Left ventricle myocardium inferior (tissue), 1 donor: ENCODE measurements around the gene CDK5RAP3. TPM values are rescaled to one million over a fixed set of nuclear protein-coding genes. Genes with fewer than 3 reads are reported as not detected.

Experiments used
- DNase-seq: peaks from one replicate; pipeline ENCODE4 v3.0.0-alpha.2; 2020
- H3K27ac ChIP-seq: fragments of 200-600 bp; replicated peaks from 2 replicates; pipeline ENCODE4 v1.8.0; 2021
- H3K27me3 ChIP-seq: fragments of 200-600 bp; 2 replicates; pipeline ENCODE4 v1.8.0; 2021; ENCODE audit warnings: low read depth
- H3K36me3 ChIP-seq: fragments of 200-600 bp; 2 replicates; pipeline ENCODE4 v1.8.0; 2021
- H3K4me1 ChIP-seq: fragments of 200-600 bp; 2 replicates; pipeline ENCODE4 v1.8.0; 2021
- H3K4me3 ChIP-seq: fragments of 200-600 bp; 2 replicates; pipeline ENCODE4 v1.8.0; 2021; ENCODE audit warnings: mild to moderate bottlenecking, moderate library complexity
- H3K9me3 ChIP-seq: fragments of 200-600 bp; replicated peaks from 2 replicates; pipeline ENCODE4 v1.8.0; 2021
- intact Hi-C: fragments of 100-400 bp; cut with micrococcal nuclease; formaldehyde crosslinking; loops from one replicate; pipeline ENCODE4 v1.11.0; 2022
- total RNA-seq: library from RNA; stranded (reverse); fragmentation: NEBNext Ultra II Directional; extraction: Animal tissue kit (Norgen Biotek cat#: 25700); gene quantifications from one replicate; pipeline ENCODE4 v1.2.1, GENCODE V29; 2021
- TF ChIP-seq, protein P1 (sequence below): fragments of 200-600 bp; IDR thresholded peaks from 2 replicates; pipeline ENCODE4 v1.8.0; 2021; ENCODE audit warnings: antibody characterized with exemption, mild to moderate bottlenecking, borderline replicate concordance
- donor health status: DM: no; HTN: yes; CAD: no; lungs with severe emphysema.

Gene CDK5RAP3
- total RNA-seq, 1 donor from 2014 or later = 50.1 TPM

DNA sequence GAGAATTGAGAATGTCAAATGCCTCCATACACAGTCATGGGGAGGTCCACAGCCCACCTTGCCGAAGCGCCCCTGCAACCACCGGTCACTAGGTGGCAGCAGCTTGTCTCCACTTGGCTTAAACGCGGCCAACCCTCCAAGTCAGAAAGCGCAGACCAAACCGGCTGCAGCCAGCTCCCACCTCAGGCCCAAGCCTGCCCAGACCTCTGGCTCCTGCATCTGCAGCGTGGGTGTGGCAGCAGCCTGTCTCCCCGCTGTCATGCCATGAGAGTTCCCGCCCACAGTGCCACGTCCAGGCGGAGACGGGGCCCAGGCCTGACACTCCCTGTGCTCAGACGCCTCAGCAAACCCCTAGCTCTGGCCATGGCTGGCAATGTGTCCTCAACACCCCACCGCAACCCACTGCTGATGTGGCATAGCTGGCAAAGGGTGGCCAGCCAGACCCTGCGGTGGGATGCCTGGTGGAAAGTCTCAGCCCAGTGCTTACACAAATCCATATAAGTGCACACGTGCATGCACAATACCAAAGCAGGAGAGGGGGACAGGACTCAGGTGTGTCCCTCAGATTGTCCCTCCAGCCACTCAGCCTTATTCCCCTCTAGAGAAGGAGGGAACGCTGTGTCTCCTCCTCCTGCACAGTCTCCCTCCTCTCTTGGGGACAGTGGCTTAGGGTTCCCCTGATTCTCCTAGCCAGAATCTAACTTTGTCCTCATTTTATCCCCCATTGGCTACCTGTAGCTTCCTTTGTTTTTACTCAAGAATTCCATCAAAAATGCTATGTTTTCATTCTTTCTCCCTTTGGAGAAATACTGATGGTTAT is 55.8 kb downstream of the CDK5RAP3 start:
- H3K27me3 ChIP-seq = peaks cover 27% of the 10 kb centered on the region
- peak; percentile 83 for DNase-seq
- no peaks in the 10 kb centered on the region for H3K9me3 ChIP-seq
- H3K27ac ChIP-seq = peak overlapping the region; percentile 90
- H3K4me1 ChIP-seq = peaks cover 62% of the 10 kb centered on the region
- no peak overlapping the region for H3K4me3 ChIP-seq
- TF ChIP-seq, protein P1, sequence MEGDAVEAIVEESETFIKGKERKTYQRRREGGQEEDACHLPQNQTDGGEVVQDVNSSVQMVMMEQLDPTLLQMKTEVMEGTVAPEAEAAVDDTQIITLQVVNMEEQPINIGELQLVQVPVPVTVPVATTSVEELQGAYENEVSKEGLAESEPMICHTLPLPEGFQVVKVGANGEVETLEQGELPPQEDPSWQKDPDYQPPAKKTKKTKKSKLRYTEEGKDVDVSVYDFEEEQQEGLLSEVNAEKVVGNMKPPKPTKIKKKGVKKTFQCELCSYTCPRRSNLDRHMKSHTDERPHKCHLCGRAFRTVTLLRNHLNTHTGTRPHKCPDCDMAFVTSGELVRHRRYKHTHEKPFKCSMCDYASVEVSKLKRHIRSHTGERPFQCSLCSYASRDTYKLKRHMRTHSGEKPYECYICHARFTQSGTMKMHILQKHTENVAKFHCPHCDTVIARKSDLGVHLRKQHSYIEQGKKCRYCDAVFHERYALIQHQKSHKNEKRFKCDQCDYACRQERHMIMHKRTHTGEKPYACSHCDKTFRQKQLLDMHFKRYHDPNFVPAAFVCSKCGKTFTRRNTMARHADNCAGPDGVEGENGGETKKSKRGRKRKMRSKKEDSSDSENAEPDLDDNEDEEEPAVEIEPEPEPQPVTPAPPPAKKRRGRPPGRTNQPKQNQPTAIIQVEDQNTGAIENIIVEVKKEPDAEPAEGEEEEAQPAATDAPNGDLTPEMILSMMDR = peak; percentile 93
- intact Hi-C loops = loop anchor here (2.0 kb wide), 2 partner anchors 48 to 104 kb away; no protein-coding TSS in a partner anchor
- H3K36me3 ChIP-seq = no peaks in the 10 kb centered on the region

DNA sequence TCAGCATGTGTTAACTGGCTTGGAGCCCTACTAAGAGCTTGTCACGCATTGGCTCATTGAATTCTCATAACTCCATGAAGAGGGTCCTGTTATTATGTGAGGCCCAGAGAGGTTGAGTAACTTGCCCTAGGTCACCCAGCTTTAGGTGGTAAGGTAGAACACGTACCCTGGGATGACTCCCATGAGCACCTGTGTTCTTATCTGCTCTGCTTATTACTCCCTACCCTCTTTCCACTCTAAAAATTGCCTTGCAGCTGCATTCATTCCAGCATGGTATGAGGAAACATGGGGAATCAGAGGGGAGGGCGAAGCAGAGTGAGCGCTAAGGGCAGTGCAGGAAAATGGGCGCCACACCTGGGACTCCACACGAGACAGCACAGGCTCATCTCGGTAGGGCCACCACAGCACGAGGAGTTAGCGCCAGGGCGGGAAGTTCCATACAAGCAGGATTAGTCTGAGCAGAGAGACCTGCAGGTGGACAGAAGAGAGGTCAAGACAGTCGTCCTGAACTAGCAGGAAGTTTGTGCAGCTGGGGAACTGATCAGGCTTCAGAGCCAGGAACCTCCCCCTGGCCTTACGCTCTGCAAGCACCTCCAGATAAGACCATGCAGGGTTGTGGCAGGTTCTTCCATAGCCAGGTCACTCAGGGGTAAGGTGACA is 56.5 kb downstream of the CDK5RAP3 start:
- DNase-seq = no peak
- Histone ChIP-seq H3K27me3 (peaks cover 22% of the 10 kb centered on the region), H3K9me3 (no peaks in the 10 kb centered on the region), H3K4me3 (no peak overlapping the region), H3K4me1 (peaks cover 62% of the 10 kb centered on the region), H3K36me3 (no peaks in the 10 kb centered on the region), H3K27ac (no peak overlapping the region)
- TF ChIP-seq, protein P1 = no peak
- intact Hi-C loops = loop anchor here (2.0 kb wide), 2 partner anchors 47 to 103 kb away; no protein-coding TSS in a partner anchor

GRCh38 chr17:48028736-48029135 is 57.8 kb downstream of the CDK5RAP3 start:
- Histone ChIP-seq H3K4me3 (no peak overlapping the region), H3K27ac (no peak overlapping the region), H3K9me3 (no peaks in the 10 kb centered on the region), H3K27me3 (peaks cover 9% of the 10 kb centered on the region), H3K4me1 (peaks cover 52% of the 10 kb centered on the region), H3K36me3 (no peaks in the 10 kb centered on the region)
- no peak for DNase-seq
- intact Hi-C loops = no loop called here
- TF ChIP-seq, protein P1 = no peak

DNA sequence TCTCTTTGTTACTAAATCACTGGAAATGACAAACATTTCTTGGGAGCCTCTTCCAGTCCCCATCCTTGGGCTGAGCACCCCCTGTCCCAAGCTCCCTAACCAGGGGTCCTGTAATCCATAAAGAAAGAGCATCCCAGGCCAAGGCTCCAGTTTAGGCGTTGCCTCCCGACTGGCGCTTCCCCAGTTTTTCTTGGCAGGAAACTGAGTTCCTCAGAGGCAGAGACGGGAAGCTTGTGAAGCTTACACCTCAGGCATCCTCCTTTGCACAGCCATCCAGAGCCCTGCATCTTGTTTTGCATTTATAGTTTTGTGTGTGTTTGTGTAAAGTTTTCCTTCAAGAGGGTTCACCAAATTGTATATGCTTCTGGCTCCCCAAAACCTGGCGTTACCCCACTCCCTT is 59.6 kb downstream of the CDK5RAP3 start:
- peaks cover 37% of the 10 kb centered on the region for H3K4me1 ChIP-seq
- intact Hi-C loops = no loop called here
- no peak for DNase-seq
- no peaks in the 10 kb centered on the region for H3K27me3 ChIP-seq
- peak overlapping the region; percentile 79 for H3K27ac ChIP-seq
- no peaks in the 10 kb centered on the region for H3K9me3 ChIP-seq
- no peaks in the 10 kb centered on the region for H3K36me3 ChIP-seq
- H3K4me3 ChIP-seq = no peak overlapping the region
- TF ChIP-seq, protein P1 = no peak

Other genes with a start within 250 kb of the CDK5RAP3 start
- gene TBX21, start 237.9 kb upstream of the CDK5RAP3 start, total RNA-seq = 0.25 TPM
- gene OSBPL7, start 149.3 kb upstream of the CDK5RAP3 start, total RNA-seq = 4.4 TPM
- gene MRPL10, start 139.6 kb upstream of the CDK5RAP3 start, total RNA-seq = 60.5 TPM
- gene LRRC46, start 139.4 kb upstream of the CDK5RAP3 start, total RNA-seq = 0.63 TPM
- 27.1 TPM for gene SCRN2, start 129.8 kb upstream of the CDK5RAP3 start, total RNA-seq
- gene SP6, start 120.0 kb upstream of the CDK5RAP3 start, total RNA-seq = 0.16 TPM
- 13.9 TPM for gene SP2, start 74.9 kb upstream of the CDK5RAP3 start, total RNA-seq
- 25.3 TPM for gene PNPO, start 29.5 kb upstream of the CDK5RAP3 start, total RNA-seq
- 0.14 TPM for gene PRR15L, start 13.2 kb upstream of the CDK5RAP3 start, total RNA-seq
- 50.6 TPM for gene COPZ2, start 66.7 kb downstream of the CDK5RAP3 start, total RNA-seq
- gene NFE2L1, start 77.2 kb downstream of the CDK5RAP3 start, total RNA-seq = 895 TPM
- 33.0 TPM for gene CBX1, start 130.4 kb downstream of the CDK5RAP3 start, total RNA-seq
- gene SNX11, start 136.7 kb downstream of the CDK5RAP3 start, total RNA-seq = 11.3 TPM